GM21447 (cell line): ENCODE data around the gene CARD9.

Experiments used
- ATAC-seq: cut with Tn5 transposase; IDR thresholded peaks from one replicate; pipeline ENCODE4 v1.9.1; 2021; ENCODE audit not compliant: unreplicated experiment

Gene CARD9

DNA sequence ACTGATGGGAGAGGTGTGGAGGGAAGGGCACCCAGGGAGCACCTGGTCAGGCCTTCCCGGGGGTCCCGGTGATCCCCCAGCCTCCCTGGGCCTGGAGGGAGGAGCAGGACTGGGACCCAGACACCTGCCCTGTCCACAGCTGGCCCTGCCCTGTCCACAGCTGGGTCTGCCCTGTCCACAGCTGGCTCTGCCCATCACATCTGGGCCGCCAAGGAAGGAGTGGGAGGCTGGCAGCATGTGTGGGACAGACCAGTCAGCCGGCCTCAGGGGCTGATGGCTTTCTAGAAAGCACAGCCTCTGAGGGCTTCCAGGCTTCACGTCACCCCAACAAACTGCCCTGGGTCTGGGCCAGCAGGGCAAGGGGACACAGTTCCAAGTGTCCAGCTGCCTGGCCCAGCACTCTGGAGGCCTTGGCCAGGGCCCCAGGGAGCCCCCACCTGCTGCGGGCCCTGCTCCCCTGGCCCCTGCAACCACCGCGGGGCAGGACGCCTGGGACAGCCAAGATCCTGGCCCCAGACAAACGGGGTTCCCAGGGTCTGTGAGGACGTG lies 22.1 kb downstream of the CARD9 start:
- no peak for ATAC-seq

DNA sequence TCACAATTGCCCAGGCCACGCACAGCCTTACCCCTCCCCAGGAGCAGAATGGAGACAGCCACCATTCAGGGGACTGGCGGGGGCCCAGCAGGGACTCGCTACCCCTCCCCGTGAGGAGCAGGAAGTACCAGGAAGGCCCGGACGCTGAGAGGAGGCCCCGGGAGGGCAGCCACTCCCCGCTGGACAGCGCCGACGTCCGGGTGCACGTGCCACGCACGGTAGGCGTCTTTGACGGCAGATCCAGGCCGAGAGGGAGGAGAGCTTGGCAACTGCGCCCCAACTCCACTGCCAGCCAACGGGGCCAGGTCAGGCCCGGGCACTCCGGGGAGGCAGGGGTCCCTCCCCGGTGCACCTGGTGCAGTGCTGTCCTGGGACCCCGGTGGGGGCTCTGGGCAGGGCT lies 23.9 kb downstream of the CARD9 start:
- no peak for ATAC-seq

DNA sequence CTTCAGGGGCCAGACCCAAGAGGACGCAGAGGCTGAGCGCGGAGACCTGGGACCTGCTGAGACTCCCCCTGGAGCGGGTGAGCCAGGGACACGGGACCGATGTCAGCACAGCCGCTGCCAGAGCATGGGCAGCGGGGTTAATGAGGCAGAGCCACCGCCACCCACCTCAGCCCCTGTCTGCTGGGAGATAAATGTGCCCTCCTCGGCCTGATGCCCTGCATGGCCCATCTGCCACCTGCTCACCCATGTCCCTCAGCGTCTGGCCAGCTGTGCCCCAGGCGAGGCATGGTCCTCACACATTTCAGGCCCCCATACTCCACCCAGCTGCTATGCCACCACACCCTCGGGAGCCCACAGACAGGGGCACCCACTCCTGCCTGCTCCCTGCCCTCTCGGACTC lies 24.8 kb downstream of the CARD9 start:
- no peak for ATAC-seq

DNA sequence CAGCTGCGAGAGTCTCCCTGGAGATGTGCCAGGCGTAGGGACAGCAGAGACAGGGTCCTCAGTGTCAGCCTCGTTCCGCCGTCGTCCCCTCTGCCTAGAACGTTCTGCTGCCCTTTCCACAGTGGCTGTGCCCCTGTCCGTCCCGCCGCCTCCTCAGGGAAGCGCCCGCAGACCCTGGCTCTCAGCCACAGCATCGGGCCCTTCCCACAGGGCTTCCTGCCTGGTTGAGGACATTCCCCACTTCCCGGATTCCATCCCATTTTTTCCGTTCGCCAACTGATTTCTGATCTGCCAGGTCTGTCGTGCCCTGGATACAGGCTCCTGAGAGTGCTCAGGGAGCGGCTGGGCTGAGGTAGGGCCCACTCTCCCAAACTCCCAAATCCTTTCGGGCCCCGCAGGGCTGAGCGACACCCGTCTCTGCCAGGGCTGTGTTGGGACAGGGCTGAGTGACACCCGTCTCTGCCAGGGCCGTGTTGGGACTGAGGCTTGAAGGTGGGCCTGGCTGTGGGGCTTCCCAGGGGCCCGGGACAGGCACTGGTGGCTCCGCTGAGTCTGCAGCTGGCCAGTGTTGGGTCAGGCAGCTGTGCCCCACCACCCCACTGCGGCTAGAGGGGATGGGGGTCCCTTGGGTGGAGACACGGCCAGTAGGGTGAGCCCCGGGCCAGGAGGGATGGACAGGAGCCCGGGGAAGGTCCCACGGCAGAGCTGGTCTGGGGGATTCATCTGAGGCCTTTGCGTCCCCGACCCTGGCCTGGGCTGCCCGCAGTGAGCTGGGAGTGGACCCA lies 25.8 kb downstream of the CARD9 start:
- ATAC-seq: no peak

DNA sequence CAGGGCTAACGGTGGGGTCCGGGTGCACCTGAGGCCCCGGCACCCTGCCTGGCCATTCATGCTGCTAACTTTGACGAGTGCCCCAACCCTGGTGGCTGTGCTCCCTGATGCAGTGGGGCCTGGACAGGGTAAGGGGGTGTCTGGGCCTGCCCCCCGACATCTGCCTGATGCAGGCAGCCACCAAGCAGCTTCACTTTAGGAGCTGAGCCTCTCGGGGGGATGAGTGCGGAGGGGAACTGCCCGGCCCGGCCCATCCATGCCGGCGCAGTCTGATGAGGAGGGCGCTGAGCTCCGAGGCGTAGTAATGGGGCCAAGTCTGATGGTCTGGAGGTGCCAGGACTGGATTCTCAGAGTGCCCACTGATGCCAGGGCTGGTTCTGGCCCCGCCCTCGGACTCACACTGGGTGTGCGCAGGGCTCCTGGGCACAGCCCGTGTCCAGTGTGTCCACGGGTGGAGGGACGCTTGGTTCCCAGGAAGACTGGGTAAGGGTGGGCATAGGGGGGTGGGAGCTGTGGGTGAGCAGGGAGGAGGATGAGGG lies 26.5 kb downstream of the CARD9 start:
- ATAC-seq: no peak

DNA sequence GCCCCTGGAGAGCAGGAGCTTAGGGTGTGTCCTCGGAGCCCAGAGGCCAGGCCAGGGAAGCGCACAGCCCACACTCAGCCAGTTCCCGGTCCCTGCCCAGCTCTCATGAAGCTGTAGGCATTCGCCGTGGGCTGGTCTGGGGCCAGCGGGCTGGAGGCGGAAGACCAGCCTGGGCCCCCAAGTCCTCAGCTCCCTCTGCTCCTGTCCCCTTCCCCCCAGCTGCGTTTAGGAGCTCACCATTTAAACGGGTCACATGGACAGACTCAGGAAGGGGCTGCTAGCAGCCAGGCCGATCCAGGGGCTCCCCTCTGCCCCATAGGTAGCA lies 27.4 kb downstream of the CARD9 start:
- ATAC-seq: no peak

DNA sequence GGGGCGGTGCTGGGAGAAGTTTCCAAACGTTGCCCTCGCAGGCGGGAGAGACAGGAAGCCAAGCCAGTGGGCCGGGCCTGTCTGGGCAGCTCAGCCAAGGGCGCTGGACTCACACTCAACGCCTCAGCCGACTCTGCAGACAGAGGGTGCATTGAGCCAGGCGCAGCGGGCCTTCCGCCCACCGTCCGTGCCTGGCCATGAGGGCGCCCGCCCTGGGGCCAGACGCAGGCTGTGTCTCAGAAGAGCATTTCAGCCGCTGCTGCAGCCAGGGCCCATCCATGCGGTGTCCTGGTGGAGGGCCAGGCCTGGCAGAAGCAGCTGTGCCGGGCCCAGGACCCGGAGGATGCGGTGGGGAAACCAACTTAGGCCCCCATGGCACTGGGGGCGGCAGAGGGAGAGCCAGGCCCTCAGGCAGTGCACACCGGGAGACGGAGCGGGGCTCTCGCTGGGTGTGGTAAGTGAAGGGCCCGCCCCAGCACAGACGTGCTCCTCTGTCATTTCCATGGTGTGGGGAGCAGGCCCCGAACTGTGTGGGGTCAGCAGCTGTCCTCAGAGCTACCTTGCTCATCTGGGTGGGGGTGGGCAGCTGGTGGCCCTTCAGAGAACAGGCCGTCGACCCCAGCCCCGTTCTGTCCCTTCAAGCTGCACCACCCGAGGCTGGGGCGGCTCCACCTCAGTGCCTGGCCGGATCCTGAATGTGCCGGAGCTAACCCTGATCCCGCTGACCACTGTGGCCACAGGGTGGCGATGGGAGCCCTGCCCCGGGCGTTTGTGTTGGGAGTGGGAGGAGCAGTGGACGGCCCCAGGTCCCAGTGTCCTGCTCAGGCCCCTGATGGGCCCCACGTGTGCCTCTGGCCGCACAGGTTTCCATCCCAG lies 27.9 kb downstream of the CARD9 start:
- ATAC-seq: no peak

DNA sequence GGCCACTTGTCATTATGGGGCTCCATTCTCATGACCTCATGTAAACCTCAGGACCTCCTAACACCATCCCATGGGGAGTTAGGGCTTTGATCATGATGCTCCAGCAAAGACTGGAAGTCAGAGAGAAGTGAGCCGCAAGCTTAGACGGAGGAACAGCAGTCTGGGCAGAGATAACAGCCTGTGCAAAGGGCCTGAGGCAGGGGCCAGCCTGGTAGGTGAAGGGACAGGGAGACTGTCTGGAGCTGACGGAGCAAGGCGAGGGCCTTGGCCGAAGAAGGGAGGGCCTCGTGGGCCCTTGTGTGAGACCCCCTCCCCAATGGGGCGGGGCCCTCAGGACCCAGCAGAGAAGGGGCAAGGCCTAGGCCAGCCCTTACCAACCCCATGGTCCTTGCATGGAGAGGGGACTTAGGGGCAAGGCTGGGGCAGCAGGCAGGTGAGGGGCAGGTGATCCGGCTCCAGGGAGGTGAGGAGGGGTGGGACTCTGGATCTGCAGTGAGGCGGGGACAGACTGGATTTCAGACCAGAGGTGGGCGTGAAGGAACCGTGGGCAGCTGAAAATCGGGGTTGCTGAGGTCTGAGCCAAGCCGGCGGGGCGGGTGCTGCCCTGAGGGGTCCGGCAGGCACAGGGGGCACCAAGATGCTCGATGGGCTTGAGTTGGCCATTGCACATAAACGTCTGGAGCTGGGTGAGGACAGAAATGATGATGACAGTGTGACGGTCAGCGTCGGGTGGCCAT lies 28.8 kb downstream of the CARD9 start:
- no peak for ATAC-seq

DNA sequence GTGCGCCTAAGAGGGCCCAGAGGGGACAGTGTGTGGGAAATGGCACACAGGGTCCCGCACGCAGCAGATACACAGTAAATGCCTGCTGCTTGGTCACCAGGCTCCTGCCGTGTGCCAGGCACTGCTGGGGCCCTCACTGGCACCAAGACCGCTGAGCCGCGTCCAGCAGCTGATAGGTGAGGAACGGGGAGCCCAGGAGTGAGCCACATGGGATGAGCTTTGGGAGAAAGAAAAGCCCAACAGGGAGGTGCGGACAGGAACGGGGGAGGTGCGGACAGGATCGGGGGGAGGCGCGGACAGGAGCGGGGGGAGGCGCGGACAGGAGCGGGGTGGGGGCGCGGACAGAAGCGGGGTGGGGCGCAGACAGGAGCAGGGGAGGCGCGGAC lies 29.6 kb downstream of the CARD9 start:
- ATAC-seq: no peak

DNA sequence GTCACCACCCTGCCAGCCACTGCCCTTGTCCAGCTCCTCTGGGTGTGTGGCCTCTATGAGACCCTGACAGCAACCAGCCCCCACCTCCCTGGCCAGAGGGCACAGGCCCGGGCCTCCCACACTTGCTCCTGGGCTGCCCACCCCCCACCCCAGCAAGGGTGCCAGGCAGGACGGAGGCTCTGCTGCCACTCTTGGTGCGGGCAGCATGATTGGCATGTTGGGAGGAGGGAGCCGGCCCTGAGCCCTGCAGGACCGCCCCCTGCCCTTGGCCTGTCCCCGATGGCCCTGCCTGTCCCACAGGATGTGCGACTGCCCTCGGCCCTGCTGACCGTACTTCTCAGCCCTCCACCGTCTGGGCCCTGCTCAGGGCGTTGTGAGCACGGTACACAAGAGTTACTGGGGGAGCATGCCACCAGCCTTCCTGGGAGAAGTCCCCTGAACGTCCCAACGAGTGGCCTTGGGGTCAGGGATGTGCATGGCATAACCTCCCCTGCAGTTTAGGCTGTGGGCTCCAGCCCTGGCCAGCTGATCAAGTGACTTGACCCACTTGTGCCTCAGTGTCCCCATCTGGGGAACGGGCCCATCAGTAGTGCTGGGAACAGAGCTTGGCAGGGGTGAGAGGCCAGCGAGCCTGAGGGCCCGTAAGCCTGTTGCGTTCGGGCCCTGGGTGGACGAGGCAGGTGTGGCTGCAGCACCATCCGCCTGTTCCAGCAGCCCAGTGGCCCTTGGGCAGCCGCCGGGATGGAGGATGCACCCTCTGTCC lies 30.2 kb downstream of the CARD9 start:
- no peak for ATAC-seq

DNA sequence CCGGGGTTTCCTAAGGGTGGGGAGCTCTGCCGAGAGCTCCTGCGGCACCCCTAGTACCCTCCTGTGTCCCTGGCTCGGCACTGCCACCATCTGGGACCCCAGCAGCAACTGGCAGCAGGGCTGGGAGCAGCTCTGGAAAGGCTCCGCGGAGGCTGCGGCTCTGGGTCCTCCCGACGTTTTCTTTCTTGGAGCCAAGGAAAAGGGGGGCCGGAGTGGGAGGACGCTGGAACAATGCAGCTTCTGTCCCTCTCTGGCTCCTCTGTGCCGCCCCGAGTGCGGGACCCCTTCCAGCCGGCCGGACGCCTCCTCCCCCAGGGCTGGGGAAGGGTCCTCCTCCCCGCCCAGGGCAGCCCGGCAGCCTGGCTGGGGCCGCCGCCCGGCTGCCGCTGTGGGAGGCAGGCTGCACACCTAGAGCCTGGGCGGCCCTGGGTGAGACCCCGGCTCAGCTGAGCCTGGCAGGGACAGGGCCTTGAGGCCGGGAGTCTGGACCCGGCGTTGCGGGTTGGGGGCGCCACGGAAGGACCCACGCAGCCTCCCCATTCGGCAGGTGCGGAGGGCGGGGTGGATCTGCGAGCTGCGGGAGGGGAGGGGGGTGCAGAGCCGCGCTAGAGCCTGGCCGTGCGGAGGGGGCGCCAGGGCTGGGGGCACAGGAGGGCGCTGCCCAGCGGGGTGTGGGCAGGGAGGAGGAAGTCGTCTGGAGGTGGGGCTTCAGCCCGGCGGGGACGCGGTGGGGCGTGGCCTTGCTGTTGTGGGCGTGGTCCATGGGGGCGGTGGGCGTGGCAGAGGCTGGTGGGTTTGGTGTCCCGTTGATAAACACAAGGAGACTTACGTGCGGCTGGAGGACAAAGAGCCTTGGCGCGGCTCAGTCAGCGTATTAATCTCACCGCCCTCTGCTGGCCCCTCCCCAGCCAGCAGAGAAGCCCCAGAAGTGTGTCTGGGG lies 31.0 kb downstream of the CARD9 start:
- ATAC-seq: no peak

DNA sequence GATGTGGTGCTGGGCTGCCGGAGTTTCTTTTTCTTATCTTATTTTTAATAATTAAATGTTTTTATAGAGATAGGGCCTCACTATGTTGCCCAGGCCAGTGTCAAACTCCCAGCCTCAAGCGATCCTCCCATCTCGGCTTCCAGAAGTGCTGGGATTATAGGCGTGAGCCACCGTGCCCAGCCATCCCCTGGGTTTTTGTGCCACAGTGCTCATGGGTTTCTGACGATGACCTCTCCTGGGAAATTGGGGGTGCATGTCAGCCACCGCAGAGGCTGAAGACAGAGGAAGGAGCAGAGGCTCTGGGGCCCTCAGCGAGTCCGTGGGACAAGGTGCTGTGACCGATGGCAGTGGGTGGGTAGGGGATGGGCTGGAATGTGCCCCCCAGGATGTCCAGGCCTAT lies 31.7 kb downstream of the CARD9 start:
- no peak for ATAC-seq

DNA sequence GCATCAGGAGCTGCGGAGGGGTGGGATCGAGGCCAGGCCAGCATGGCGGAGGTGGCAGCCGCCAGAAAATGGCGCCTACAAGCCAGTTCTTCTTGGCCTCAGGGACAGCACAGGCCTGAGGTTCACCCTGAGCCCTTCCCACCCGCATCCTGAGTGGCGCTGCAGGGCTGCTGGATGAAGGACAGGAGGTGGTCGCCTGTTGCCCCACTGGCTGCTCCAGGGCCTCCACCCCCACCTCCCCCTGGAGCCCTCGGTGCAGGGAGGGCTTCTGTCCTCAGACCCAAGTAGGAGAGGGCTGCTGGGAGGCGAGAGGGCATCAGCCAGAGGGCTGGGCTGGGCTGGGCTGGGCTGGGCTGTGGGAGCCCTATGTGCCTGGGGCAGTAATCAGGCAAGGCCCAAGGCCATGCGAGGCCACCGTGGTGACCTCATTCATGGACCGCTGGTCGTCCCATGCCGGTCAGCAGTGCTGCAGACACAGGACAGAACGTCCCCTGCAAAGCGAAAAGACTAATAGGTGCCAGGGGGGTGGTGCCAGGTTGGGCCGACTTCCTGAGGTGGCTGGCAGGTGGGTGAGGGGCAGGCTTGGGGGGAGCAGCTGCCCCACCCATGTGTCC lies 32.3 kb downstream of the CARD9 start:
- ATAC-seq: no peak

DNA sequence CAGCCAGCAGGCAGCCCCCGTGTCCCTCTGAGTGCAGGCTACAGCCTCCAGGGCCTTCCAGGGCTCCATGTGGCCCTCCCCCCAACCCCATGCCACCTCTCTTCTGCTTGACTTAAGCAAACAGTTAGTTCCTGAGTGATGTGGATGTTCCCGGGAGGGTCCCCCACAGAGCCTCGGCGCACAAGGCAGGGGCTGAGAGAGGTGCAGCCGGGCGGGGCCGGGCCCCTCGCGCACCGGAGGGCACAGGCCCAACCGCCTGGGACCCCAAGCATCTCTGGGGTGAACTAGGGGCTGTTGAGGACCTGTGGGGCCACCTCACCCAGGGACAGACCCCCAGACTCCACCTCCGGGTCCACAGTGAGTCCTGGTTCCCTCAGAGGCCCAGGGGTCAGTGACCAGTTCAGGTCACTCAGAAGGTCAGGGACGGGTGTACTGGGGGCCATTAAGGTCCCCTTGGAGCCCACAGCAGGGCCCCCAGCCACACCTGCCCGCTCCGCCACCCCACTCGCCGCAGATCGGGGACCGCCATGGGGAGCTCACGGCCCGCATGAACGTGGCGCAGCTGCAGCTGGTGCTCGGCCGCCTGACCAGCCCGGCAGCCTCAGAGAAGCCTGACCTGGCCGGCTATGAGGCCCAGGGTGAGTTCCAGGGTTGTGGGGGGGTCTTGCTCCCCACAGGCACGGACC lies 33.0 kb downstream of the CARD9 start:
- ATAC-seq: no peak

DNA sequence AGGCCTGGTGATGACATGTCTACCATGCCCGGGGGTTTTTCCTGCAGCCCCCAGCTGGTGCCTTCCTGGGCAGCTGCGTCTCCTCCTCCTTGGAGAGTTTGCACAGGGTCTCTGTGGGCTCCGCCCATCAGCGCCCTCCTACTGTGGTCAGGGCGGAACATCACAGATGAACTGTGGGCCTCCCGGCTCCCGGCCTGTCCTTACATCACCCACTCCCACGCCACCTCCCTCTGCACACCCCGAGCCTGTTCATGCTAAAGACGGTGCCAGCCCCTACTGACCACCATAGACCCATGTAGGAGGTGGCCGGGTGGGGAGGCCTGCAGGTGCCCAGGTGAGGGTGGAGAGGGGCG lies 33.5 kb downstream of the CARD9 start:
- no peak for ATAC-seq

DNA sequence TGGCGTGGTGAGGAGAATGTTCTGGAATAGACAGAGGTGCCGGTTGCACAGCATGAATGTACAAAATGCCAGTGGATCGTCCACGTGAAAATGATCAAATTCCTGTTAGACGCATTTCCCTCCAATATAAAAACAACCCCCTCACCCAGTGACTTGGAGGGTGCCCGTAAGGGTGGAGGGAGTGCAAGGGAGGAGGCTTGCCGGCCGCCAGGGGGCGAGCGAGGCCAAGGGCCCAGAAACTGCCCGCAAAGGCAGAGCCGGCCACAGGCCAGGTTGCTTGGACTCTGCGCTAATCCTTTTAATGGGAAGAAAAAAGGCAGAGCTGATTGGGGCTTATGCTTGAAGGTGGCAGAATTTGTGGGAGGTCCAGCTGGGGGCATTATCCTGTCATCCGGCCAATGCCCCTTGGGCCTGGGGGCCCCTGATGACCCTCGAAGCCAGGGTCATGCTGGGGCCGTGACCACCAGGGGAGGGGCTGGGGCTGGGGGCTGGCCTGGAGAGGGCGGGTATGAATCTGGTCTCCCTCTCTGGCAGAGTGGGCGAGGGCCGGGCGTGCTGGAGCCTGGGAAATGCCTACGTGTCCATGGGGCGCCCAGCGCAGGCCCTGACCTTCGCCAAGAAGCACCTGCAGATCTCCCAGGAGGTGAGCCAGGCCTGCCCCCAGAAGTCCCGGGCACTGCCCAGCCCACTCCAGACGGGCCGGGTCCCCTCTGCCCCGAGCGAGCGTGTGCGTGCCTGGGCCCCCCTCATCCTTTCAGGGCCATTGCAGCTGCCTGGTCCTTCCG lies 34.1 kb downstream of the CARD9 start:
- ATAC-seq: no peak

DNA sequence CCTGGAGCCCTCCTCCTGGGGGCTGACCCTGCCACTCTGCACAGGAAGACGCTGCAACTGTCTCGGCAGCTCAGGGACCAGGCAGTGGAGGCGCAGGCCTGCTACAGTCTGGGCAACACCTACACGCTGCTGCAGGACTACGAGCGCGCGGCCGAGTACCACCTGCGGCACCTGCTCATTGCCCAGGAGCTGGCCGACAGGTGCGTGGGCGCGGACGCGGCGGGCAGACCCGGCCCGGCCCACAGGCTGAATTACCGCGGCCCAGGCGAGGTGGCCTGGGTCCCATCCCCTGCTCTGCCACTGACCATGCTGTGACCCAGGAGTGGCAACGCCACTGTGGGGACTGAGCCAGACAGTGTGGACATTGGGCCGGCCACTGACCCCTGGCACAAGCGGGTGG lies 35.0 kb downstream of the CARD9 start:
- ATAC-seq: no peak
